Upper lobe of right lung (tissue), 1 donor: Measurements from ENCODE around the gene DLEC1. TPM values are rescaled to one million over a fixed set of nuclear protein-coding genes. Genes with fewer than 3 reads are reported as not detected.

Experiments used
- ATAC-seq: fragments of 200-7000 bp; cut with Tn5 transposase; one replicate; pipeline ENCODE4 v1.9.1; 2020; ENCODE audit warnings: mild to moderate bottlenecking, moderate library complexity
- DNase-seq: peaks from one replicate; pipeline ENCODE4 v3.0.0-alpha.2; 2020
- H3K27ac ChIP-seq: fragments of 200-600 bp; one replicate; pipeline ENCODE4 v1.8.0; 2022
- H3K27me3 ChIP-seq: fragments of 200-600 bp; one replicate; pipeline ENCODE4 v1.8.0; 2022; ENCODE audit warnings: mild to moderate bottlenecking
- H3K36me3 ChIP-seq: fragments of 200-600 bp; one replicate; pipeline ENCODE4 v1.8.0; 2022
- H3K4me1 ChIP-seq: fragments of 200-600 bp; one replicate; pipeline ENCODE4 v1.8.0; 2022
- H3K4me3 ChIP-seq: fragments of 200-600 bp; one replicate; pipeline ENCODE4 v1.8.0; 2022; ENCODE audit warnings: mild to moderate bottlenecking
- H3K9me3 ChIP-seq: fragments of 200-600 bp; one replicate; pipeline ENCODE4 v1.8.0; 2022
- CTCF ChIP-seq: fragments of 200-600 bp; IDR thresholded peaks from one replicate; pipeline ENCODE4 v1.8.0; 2022; ENCODE audit warnings: antibody characterized with exemption
- intact Hi-C: fragments of 100-400 bp; cut with DNase I; formaldehyde crosslinking; loops from one replicate; pipeline ENCODE4 v1.11.0; 2022
- total RNA-seq: library from RNA; stranded (reverse); fragmentation: NEBNext Ultra II Directional; extraction: Animal tissue kit (Norgen Biotek cat#: 25700); gene quantifications from one replicate; pipeline ENCODE4 v1.2.1, GENCODE V29; 2021
- donor health status: DM: no; HTN: yes; CAD: no; lungs with severe emphysema.

The DLEC1 gene
- total RNA-seq, 1 donor from 2014 or later = 2.7 TPM

DNA sequence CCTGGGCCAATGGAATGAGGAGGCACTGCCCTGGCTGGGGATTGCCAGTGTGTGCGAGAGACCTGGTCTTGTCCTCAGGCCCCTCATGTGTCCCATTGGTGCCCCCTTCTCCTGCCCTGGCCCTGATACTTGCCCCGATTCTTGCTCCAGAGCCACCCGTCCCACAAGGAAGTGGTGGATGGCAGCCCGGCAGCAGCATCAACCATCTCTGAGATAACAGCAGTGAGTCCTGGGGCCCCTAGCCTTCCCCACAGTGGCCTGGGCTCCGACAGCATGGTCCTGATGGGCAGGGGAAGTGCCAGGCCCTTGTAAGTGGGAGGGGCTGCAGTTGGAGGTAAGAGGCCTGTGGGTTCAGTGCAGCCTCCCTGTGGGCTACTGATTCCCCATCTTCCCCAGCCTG lies 33.0 kb upstream of the DLEC1 start:
- no peak overlapping the region for H3K27ac ChIP-seq
- peaks cover 4% of the 10 kb centered on the region for H3K4me1 ChIP-seq
- intact Hi-C loops = no loop called here
- H3K36me3 ChIP-seq = peaks cover 29% of the 10 kb centered on the region
- peak; percentile 48 for DNase-seq
- H3K27me3 ChIP-seq = no peaks in the 10 kb centered on the region
- no peaks in the 10 kb centered on the region for H3K9me3 ChIP-seq
- ATAC-seq = no peak
- TF ChIP-seq CTCF = no peak
- H3K4me3 ChIP-seq = no peak overlapping the region

GRCh38 chr3:38006445-38006995 lies 32.5 kb upstream of the DLEC1 start:
- Histone ChIP-seq H3K4me1 (peaks cover 4% of the 10 kb centered on the region), H3K27me3 (no peaks in the 10 kb centered on the region), H3K9me3 (no peaks in the 10 kb centered on the region), H3K27ac (no peak overlapping the region), H3K36me3 (peaks cover 34% of the 10 kb centered on the region), H3K4me3 (no peak overlapping the region)
- intact Hi-C loops = no loop called here
- peak; percentile 62 for DNase-seq
- no peak for TF ChIP-seq CTCF
- no peak for ATAC-seq

GRCh38 chr3:38007754-38008090 lies 31.3 kb upstream of the DLEC1 start:
- peaks cover 4% of the 10 kb centered on the region for H3K4me1 ChIP-seq
- H3K27ac ChIP-seq = no peak overlapping the region
- no peaks in the 10 kb centered on the region for H3K27me3 ChIP-seq
- ATAC-seq = no peak
- H3K4me3 ChIP-seq = no peak overlapping the region
- H3K36me3 ChIP-seq = peaks cover 30% of the 10 kb centered on the region
- DNase-seq = no peak
- TF ChIP-seq CTCF = no peak
- intact Hi-C loops = no loop called here
- H3K9me3 ChIP-seq = no peaks in the 10 kb centered on the region

GRCh38 chr3:38008191-38008701 lies 30.8 kb upstream of the DLEC1 start:
- Histone ChIP-seq H3K27me3 (no peaks in the 10 kb centered on the region), H3K27ac (no peak overlapping the region), H3K4me3 (no peak overlapping the region), H3K4me1 (peaks cover 4% of the 10 kb centered on the region), H3K9me3 (no peaks in the 10 kb centered on the region), H3K36me3 (peaks cover 31% of the 10 kb centered on the region)
- intact Hi-C loops = no loop called here
- no peak for TF ChIP-seq CTCF
- no peak for ATAC-seq
- no peak for DNase-seq

GRCh38 chr3:38008971-38009580 lies 29.9 kb upstream of the DLEC1 start:
- H3K27ac ChIP-seq = no peak overlapping the region
- no peak for TF ChIP-seq CTCF
- H3K36me3 ChIP-seq = peaks cover 38% of the 10 kb centered on the region
- no peak for ATAC-seq
- H3K4me3 ChIP-seq = no peak overlapping the region
- no peak for DNase-seq
- intact Hi-C loops = no loop called here
- H3K4me1 ChIP-seq = peaks cover 4% of the 10 kb centered on the region
- no peaks in the 10 kb centered on the region for H3K27me3 ChIP-seq
- H3K9me3 ChIP-seq = no peaks in the 10 kb centered on the region
